ENCODE measurements around the gene DYRK1B. TPM values are rescaled to one million over a fixed set of nuclear protein-coding genes. Genes with fewer than 3 reads are reported as not detected.

The DYRK1B gene
- polyA plus RNA-seq, 2 of the 4 experiments (the other 2 are of a cell fraction) = 13.8 to 18.6 TPM

DNA sequence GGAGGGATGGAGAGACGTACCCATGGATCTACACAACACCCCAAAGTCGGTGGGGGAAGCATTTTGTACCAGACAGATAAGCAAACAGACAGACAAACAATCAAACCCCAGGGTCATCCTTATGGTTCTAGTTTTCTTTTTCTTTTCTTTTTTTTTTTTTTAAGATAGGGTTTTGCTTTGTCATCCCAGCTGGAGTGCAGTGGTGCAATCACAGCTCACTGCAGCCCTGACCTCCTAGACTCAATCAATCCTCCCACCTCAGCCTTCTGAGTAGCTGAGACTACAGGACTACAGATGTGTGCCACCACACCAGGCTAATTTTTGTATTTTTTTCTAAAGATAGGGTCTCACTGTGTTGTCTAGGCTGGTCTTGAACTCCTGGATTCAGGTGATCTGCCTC is 30.2 kb upstream of the DYRK1B start:
- ChIA-PET POLR2A (no interaction called here), CTCF (interaction anchor here (0.7 to 1.2 kb wide), 5 partner anchors 9 to 72 kb away, joined by 3 read pairs; no protein-coding TSS in a partner anchor)
- TF ChIP-seq ZC3H11A (IDR thresholded peaks at IDR 0.05) (no peak), NFE2L2 (conservative IDR thresholded peaks at IDR 0.05; ENCODE audit: low read length) (0 out of 2 replicates have a peak, but pooled peaks have one; percentile 3)
- peak overlapping the region in 1 of 2 experiments; percentile 12; a peak in 1 of 6 replicates for H3K27ac ChIP-seq
- WGBS (ENCODE audit: missing lambda C conversion rate) = 57% methylated on average over 2 of the region's 2 CpGs
- ATAC-seq (peak in 1 of 2 experiments; percentile 24; a peak in 2 of 6 replicates), FAIRE-seq (no peak), DNase-seq (ENCODE audit: low read depth in 1 of 2, low spot score in 1 of 2) (no peak)
- no peaks in the 10 kb centered on the region for H3K9me3 ChIP-seq
- no peaks in the 10 kb centered on the region for H3K4me1 ChIP-seq
- no peak overlapping the region for H3K4me2 ChIP-seq
- H3K4me3 ChIP-seq = no peak overlapping the region

DNA sequence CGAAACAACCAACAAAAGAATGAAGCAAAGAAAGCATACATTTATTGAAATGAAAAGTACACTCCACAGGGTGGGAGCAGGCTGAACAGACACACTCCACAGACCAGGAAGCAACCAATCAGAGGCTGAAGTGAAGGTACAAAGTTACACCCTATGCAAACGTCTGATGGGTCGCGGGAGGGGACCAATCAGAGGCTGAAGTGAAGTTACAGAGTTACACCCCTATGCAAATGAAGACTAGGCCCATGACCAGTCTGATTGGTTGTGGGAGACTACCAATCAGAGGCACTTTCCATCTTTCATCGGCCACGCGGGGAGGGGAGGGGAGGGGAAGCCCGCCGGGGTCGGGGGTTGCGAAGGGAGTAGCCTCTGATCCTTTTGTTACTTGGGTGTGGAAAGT is 24.6 kb upstream of the DYRK1B start:
- peak in 1 of 2 experiments; percentile 65 for DNase-seq (ENCODE audit: low read depth in 1 of 2, low spot score in 1 of 2)
- Histone ChIP-seq H3K9me3 (no peaks in the 10 kb centered on the region), H3K4me1 (no peaks in the 10 kb centered on the region), H3K4me2 (no peak overlapping the region), H3K4me3 (no peak overlapping the region), H3K27ac (no peak overlapping the region)
- ChIA-PET CTCF (interaction anchor here (5.9 kb wide), 1 partner anchor 14 kb away, joined by 44 read pairs; the partner anchor contains the start of gene FBL), POLR2A (no interaction called here)
- 68% methylated on average over 11 of the region's 11 CpGs for WGBS (ENCODE audit: missing lambda C conversion rate)
- FAIRE-seq = no peak
- TF ChIP-seq, protein P1, sequence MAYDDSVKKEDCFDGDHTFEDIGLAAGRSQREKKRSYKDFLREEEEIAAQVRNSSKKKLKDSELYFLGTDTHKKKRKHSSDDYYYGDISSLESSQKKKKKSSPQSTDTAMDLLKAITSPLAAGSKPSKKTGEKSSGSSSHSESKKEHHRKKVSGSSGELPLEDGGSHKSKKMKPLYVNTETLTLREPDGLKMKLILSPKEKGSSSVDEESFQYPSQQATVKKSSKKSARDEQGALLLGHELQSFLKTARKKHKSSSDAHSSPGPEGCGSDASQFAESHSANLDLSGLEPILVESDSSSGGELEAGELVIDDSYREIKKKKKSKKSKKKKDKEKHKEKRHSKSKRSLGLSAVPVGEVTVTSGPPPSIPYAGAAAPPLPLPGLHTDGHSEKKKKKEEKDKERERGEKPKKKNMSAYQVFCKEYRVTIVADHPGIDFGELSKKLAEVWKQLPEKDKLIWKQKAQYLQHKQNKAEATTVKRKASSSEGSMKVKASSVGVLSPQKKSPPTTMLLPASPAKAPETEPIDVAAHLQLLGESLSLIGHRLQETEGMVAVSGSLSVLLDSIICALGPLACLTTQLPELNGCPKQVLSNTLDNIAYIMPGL (CRISPR knock-in tag; IDR thresholded peaks at IDR 0.05; ENCODE audit: borderline replicate concordance) = no peak
- TF ChIP-seq, protein P2, sequence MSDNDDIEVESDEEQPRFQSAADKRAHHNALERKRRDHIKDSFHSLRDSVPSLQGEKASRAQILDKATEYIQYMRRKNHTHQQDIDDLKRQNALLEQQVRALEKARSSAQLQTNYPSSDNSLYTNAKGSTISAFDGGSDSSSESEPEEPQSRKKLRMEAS (IDR thresholded peaks at IDR 0.05) = no peak
- TF ChIP-seq, protein P3, sequence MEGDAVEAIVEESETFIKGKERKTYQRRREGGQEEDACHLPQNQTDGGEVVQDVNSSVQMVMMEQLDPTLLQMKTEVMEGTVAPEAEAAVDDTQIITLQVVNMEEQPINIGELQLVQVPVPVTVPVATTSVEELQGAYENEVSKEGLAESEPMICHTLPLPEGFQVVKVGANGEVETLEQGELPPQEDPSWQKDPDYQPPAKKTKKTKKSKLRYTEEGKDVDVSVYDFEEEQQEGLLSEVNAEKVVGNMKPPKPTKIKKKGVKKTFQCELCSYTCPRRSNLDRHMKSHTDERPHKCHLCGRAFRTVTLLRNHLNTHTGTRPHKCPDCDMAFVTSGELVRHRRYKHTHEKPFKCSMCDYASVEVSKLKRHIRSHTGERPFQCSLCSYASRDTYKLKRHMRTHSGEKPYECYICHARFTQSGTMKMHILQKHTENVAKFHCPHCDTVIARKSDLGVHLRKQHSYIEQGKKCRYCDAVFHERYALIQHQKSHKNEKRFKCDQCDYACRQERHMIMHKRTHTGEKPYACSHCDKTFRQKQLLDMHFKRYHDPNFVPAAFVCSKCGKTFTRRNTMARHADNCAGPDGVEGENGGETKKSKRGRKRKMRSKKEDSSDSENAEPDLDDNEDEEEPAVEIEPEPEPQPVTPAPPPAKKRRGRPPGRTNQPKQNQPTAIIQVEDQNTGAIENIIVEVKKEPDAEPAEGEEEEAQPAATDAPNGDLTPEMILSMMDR (IDR thresholded peaks at IDR 0.05) = no peak
- TF ChIP-seq KDM5A (IDR thresholded peaks at IDR 0.05) (no peak), ZSCAN20 (CRISPR knock-in tag; IDR thresholded peaks at IDR 0.05) (no peak), ZNF302 (CRISPR knock-in tag; IDR thresholded peaks at IDR 0.05) (no peak), MAZ (IDR thresholded peaks at IDR 0.05; ENCODE audit: borderline replicate concordance, low read depth, low read length) (no peak), FOXS1 (CRISPR knock-in tag; IDR thresholded peaks at IDR 0.05) (no peak), MAFK (IDR thresholded peaks at IDR 0.05; ENCODE audit: partially characterized antibody) (no peak), NPAS2 (CRISPR knock-in tag; IDR thresholded peaks at IDR 0.05; ENCODE audit: borderline replicate concordance) (no peak), MYC (IDR thresholded peaks at IDR 0.05; ENCODE audit: borderline replicate concordance, low read length) (no peak), TFCP2L1 (CRISPR knock-in tag; IDR thresholded peaks at IDR 0.05) (no peak), GATA3 (IDR thresholded peaks at IDR 0.05; ENCODE audit: borderline replicate concordance) (no peak), NR3C1 (IDR thresholded peaks at IDR 0.05) (no peak), HOXB13 (CRISPR knock-in tag; IDR thresholded peaks at IDR 0.05; ENCODE audit: low read depth) (no peak)
- TF ChIP-seq, protein P4, sequence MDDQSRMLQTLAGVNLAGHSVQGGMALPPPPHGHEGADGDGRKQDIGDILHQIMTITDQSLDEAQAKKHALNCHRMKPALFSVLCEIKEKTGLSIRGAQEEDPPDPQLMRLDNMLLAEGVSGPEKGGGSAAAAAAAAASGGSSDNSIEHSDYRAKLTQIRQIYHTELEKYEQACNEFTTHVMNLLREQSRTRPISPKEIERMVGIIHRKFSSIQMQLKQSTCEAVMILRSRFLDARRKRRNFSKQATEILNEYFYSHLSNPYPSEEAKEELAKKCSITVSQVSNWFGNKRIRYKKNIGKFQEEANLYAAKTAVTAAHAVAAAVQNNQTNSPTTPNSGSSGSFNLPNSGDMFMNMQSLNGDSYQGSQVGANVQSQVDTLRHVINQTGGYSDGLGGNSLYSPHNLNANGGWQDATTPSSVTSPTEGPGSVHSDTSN (IDR thresholded peaks at IDR 0.05) = no peak
- TF ChIP-seq, protein P5, sequence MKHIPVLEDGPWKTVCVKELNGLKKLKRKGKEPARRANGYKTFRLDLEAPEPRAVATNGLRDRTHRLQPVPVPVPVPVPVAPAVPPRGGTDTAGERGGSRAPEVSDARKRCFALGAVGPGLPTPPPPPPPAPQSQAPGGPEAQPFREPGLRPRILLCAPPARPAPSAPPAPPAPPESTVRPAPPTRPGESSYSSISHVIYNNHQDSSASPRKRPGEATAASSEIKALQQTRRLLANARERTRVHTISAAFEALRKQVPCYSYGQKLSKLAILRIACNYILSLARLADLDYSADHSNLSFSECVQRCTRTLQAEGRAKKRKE (CRISPR knock-in tag; IDR thresholded peaks at IDR 0.05; ENCODE audit: low read depth) = no peak
- TF ChIP-seq, protein P6, sequence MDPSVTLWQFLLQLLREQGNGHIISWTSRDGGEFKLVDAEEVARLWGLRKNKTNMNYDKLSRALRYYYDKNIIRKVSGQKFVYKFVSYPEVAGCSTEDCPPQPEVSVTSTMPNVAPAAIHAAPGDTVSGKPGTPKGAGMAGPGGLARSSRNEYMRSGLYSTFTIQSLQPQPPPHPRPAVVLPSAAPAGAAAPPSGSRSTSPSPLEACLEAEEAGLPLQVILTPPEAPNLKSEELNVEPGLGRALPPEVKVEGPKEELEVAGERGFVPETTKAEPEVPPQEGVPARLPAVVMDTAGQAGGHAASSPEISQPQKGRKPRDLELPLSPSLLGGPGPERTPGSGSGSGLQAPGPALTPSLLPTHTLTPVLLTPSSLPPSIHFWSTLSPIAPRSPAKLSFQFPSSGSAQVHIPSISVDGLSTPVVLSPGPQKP (IDR thresholded peaks at IDR 0.05; ENCODE audit: low read depth, low read length) = no peak
- ATAC-seq = peak; percentile 40 to 78; a peak in 3 of 6 replicates
